Parathyroid adenoma (tissue), 2 donors: ENCODE results near the gene PDK1.

Experiments
- H2AFZ ChIP-seq: fragments of 300-600 bp; sonication (generic); one replicate; pipeline ENCODE4 v1.7.0; 2017; ENCODE audit warnings: antibody characterized with exemption, mild to moderate bottlenecking
- H3K27ac ChIP-seq: fragments of 300-600 bp; sonication (generic); one replicate; pipeline ENCODE4 v1.7.0; 2017
- H3K27me3 ChIP-seq: fragments of 300-600 bp; sonication (generic); one replicate; pipeline ENCODE4 v1.7.0; 2017; ENCODE audit warnings: low read length; ENCODE audit not compliant: control insufficient read depth, insufficient read depth
- H3K36me3 ChIP-seq: fragments of 300-600 bp; sonication (generic); one replicate; pipeline ENCODE4 v1.7.0; 2017; ENCODE audit warnings: low read length; ENCODE audit not compliant: control insufficient read depth, insufficient read depth
- H3K4me1 ChIP-seq: fragments of 300-600 bp; sonication (generic); one replicate; pipeline ENCODE4 v1.7.0; 2017; ENCODE audit warnings: control low read depth
- H3K4me2 ChIP-seq: fragments of 300-600 bp; sonication (generic); one replicate; pipeline ENCODE4 v1.7.0; 2017; ENCODE audit warnings: low read length
- H3K4me3 ChIP-seq: fragments of 300-600 bp; sonication (generic); one replicate; pipeline ENCODE4 v1.7.0; 2017; ENCODE audit warnings: low read depth, low read length
- H3K79me2 ChIP-seq: fragments of 300-600 bp; sonication (generic); one replicate; pipeline ENCODE4 v1.7.0; 2017; ENCODE audit warnings: control low read depth
- H3K9ac ChIP-seq: fragments of 300-600 bp; sonication (generic); one replicate; pipeline ENCODE4 v1.7.0; 2017; ENCODE audit warnings: mild to moderate bottlenecking
- H3K9me3 ChIP-seq: fragments of 300-600 bp; sonication (generic); one replicate; pipeline ENCODE4 v1.7.0; 2017; ENCODE audit warnings: low read length; ENCODE audit not compliant: control insufficient read depth
- CTCF ChIP-seq: fragments of 300-600 bp; sonication (generic); IDR thresholded peaks from one replicate; pipeline ENCODE4 v1.7.0; 2017; ENCODE audit warnings: antibody characterized with exemption, mild to moderate bottlenecking
- donor health status: primary hyperparathyroidism.

PDK1 gene

GRCh38 chr2:172512810-172513523 is 42.9 kb upstream of the PDK1 start:
- no peak overlapping the region for H3K4me2 ChIP-seq
- no peaks in the 10 kb centered on the region for H3K27me3 ChIP-seq
- no peaks in the 10 kb centered on the region for H3K4me1 ChIP-seq
- no peak overlapping the region for H3K27ac ChIP-seq
- H2AFZ ChIP-seq, result no peak overlapping the region
- no peaks in the 10 kb centered on the region for H3K79me2 ChIP-seq
- no peak overlapping the region for H3K4me3 ChIP-seq
- no peak for TF ChIP-seq CTCF
- H3K9ac ChIP-seq, result no peak overlapping the region
- H3K9me3 ChIP-seq, result no peaks in the 10 kb centered on the region
- no peaks in the 10 kb centered on the region for H3K36me3 ChIP-seq

- Histone ChIP-seq H3K27ac (no peak overlapping the region), H3K79me2 (no peaks in the 10 kb centered on the region), H3K36me3 (no peaks in the 10 kb centered on the region), H3K4me3 (no peak overlapping the region), H3K27me3 (no peaks in the 10 kb centered on the region), H2AFZ (no peak overlapping the region), H3K4me1 (no peaks in the 10 kb centered on the region), H3K4me2 (no peak overlapping the region), H3K9ac (no peak overlapping the region), H3K9me3 (no peaks in the 10 kb centered on the region)
- TF ChIP-seq CTCF, result no peak
Observed at GRCh38 chr2:172513524-172513900, 42.4 kb upstream of the PDK1 start.

- Histone ChIP-seq H2AFZ (no peak overlapping the region), H3K36me3 (no peaks in the 10 kb centered on the region), H3K9me3 (no peaks in the 10 kb centered on the region), H3K79me2 (no peaks in the 10 kb centered on the region), H3K27ac (no peak overlapping the region), H3K4me1 (no peaks in the 10 kb centered on the region), H3K4me2 (no peak overlapping the region), H3K4me3 (no peak overlapping the region), H3K9ac (no peak overlapping the region), H3K27me3 (no peaks in the 10 kb centered on the region)
- TF ChIP-seq CTCF, result no peak
Observed at GRCh38 chr2:172513935-172514586, 41.8 kb upstream of the PDK1 start.

- H3K4me3 ChIP-seq, result no peak overlapping the region
- no peak for TF ChIP-seq CTCF
- no peak overlapping the region for H3K4me2 ChIP-seq
- H3K36me3 ChIP-seq, result no peaks in the 10 kb centered on the region
- no peak overlapping the region for H3K9ac ChIP-seq
- no peaks in the 10 kb centered on the region for H3K4me1 ChIP-seq
- H3K27ac ChIP-seq, result no peak overlapping the region
- H3K27me3 ChIP-seq, result no peaks in the 10 kb centered on the region
- H3K79me2 ChIP-seq, result no peaks in the 10 kb centered on the region
- H2AFZ ChIP-seq, result no peak overlapping the region
- no peaks in the 10 kb centered on the region for H3K9me3 ChIP-seq
Observed at GRCh38 chr2:172516299-172516698, 39.6 kb upstream of the PDK1 start.

GRCh38 chr2:172518995-172519394 is 36.9 kb upstream of the PDK1 start:
- Histone ChIP-seq H3K36me3 (no peaks in the 10 kb centered on the region), H3K4me3 (no peak overlapping the region), H3K4me2 (no peak overlapping the region), H3K9ac (no peak overlapping the region), H3K79me2 (no peaks in the 10 kb centered on the region), H3K9me3 (no peaks in the 10 kb centered on the region), H3K4me1 (no peaks in the 10 kb centered on the region), H3K27ac (no peak overlapping the region), H2AFZ (no peak overlapping the region), H3K27me3 (no peaks in the 10 kb centered on the region)
- no peak for TF ChIP-seq CTCF
